GM13976 (cell line): ENCODE results near the gene CASP4.

Experiments
- DNase-seq: peaks from one replicate; pipeline ENCODE4 v3.0.0; 2012; ENCODE audit warnings: low spot score
- CTCF ChIP-seq: IDR thresholded peaks from 2 replicates; pipeline ENCODE4 v1.5.1; 2012; ENCODE audit warnings: borderline replicate concordance, mild to moderate bottlenecking; ENCODE audit not compliant: insufficient read depth; ENCODE audit errors: extremely low read depth, missing control alignments, control extremely low read depth
- in situ Hi-C: fragments of 300-500 bp; cut with MboI; formaldehyde crosslinking; loops from one replicate; pipeline ENCODE4 v1.12.0; 2022; ENCODE audit warnings: low sequenced_read_pairs, mixed read lengths, inconsistent platforms; ENCODE audit not compliant: unreplicated experiment

The CASP4 gene

GRCh38 chr11:104999721-105000120 lies 31.3 kb upstream of the CASP4 start:
- no peak for TF ChIP-seq CTCF
- DNase-seq: no peak
- in situ Hi-C loops: no loop called here

DNA sequence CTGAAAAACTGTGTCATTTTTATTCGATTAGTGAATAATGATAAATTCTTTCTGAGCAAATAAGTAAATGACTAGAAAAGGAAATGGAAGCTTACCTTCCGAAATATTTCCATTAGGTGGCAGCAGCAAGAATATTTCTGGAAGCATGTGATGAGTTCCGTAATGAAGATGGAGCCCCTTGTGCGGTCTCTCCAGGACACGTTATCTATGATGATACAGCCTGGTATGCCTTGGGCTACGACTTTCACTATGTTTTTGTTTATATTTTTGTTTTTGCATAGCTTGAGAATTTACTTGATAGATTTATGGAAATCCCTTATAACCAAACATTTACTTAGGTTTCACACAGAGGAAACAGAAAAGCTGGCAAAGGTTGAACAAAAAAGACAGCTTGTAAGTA lies 28.9 kb upstream of the CASP4 start:
- in situ Hi-C loops: no loop called here
- no peak for TF ChIP-seq CTCF
- no peak for DNase-seq

- no peak for DNase-seq
- no peak for TF ChIP-seq CTCF
- in situ Hi-C loops: no loop called here
Measured at GRCh38 chr11:104995001-104995408, 26.6 kb upstream of the CASP4 start.

DNA sequence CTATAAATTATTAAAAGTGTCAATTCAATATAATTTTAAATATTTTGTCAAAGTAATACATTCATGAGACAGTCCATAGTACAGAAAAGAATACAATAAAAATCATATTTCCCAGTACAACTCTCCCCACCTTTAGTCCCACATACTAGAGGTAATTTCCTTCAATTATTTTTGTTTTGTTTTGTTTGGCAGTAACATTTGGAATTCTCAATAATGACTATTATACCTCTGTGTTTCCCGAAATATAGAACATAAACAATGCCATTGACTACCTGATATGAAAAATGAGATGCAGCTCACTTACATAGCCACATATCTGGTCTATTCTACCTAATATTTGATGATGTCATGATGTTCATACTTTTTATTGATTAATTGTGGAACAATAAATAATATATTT lies 24.4 kb upstream of the CASP4 start:
- DNase-seq: no peak
- in situ Hi-C loops: no loop called here
- no peak for TF ChIP-seq CTCF

DNA sequence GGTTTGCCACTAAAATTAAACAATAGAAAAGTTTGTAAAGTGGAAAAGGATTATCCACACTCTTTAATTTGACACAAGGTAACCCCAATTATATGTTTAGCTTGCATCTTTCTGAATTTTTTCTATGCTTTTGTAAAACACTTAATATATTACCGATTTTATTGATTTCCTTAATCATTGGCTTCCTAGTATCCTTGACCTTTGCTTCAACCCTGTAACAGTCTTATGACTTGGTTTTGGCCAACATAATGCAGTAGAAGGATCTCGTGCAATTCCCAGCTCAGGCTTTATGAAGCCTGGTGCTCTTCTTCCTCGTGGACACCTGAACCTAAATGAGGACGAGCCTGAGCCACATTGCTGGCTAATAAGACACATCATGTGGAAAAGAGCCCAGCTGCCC lies 23.6 kb upstream of the CASP4 start:
- no peak for DNase-seq
- no peak for TF ChIP-seq CTCF
- in situ Hi-C loops: no loop called here

DNA sequence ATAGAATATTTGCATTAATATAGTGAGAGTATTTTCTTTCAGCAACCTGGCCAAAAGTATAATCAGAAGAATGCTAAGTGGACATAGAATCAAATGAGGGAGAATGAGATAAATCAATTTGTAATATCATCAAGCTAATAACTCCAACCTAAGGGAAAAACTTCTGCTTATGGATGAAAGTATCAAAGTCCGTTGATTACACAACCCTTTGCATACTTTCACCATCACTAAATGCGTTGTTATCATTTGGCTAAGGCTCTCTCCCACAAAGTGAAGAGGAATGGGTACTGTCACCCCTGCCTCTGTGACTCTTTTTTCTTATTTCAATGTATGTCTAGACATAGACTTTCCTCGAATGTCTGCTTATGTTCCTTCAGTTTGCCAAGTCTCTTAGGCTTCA lies 16.4 kb upstream of the CASP4 start:
- in situ Hi-C loops: no loop called here
- no peak for DNase-seq
- TF ChIP-seq CTCF: no peak

DNA sequence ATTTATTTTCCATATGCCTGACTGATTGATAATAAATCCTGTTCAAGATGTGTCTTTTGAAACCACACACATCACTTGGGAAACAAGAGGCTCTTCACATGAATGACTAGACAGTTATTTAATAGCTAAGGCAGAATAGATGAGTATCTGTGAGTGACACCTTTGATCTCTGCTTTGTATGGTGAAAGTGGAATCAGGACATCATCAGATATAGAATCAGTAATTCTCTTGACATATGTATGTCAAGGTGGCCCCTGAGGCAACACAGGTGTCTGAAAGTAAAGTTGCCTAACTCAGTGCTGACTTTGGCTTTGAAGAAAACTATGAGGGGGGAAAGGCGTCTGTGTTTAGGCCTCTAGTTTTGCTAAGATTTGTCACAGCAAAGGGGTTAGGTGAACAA lies 11.5 kb upstream of the CASP4 start:
- no peak for TF ChIP-seq CTCF
- in situ Hi-C loops: no loop called here
- DNase-seq: no peak
